ENCODE results near the gene BCL2L2. TPM values are rescaled to one million over a fixed set of nuclear protein-coding genes. Genes with fewer than 3 reads are reported as not detected.

Gene BCL2L2
- total and polyA plus RNA-seq, 2 of the 8 experiments (the other 6 are each of a cell fraction or from before 2014, with no cell fraction given), result 9.3 to 13.8 TPM

GRCh38 chr14:23324993-23325392 is 18.4 kb downstream of the BCL2L2 start:
- Histone ChIP-seq H4K8ac (ENCODE audit: extremely low read depth, insufficient read depth, low read length) (no peak overlapping the region), H3K4me1 (replicated peaks in 1 of 4; ENCODE audit: control insufficient read depth in 3 of 4, insufficient read depth in 4 of 4, low read length in 3 of 4) (peaks cover 0 to 6% (median 2%) of the 10 kb centered on the region in 4 experiments; a peak in 6 of 7 replicates), H2BK15ac (ENCODE audit: low read length) (no peak overlapping the region), H3K79me2 (ENCODE audit: control insufficient read depth in 1 of 2, insufficient read depth in 2 of 2, low read length in 2 of 2) (peaks cover 11 to 17% of the 10 kb centered on the region in 2 experiments), H3K4me2 (ENCODE audit: insufficient read depth in 1 of 2, low read depth in 2 of 2, low read length in 2 of 2) (no peak overlapping the region), H3K18ac (ENCODE audit: extremely low read depth, low read length) (no peak overlapping the region), H3K56ac (replicated peaks; ENCODE audit: insufficient read length, low read depth, low read length) (no peak overlapping the region), H2BK5ac (ENCODE audit: low read depth, low read length) (no peak overlapping the region), H2BK20ac (ENCODE audit: low read length) (no peak overlapping the region), H3K27ac (ENCODE audit: low read depth, low read length) (no peak overlapping the region), H3K14ac (ENCODE audit: insufficient read length) (no peak overlapping the region), H4K91ac (replicated peaks; ENCODE audit: insufficient read length, low read length) (no peak overlapping the region), H4K20me1 (replicated peaks in 1 of 2; ENCODE audit: control insufficient read depth in 1 of 2, insufficient read depth in 2 of 2, low read length in 2 of 2) (no peaks in the 10 kb centered on the region), H4K5ac (ENCODE audit: insufficient read length, low read depth, low read length) (no peak overlapping the region), H2AFZ (ENCODE audit: low read length) (no peak overlapping the region), H2AK5ac (ENCODE audit: low read depth, low read length) (no peak overlapping the region), H3K9ac (replicated peaks in 1 of 4; ENCODE audit: extremely low read depth in 1 of 4, low read depth in 3 of 4, low read length in 3 of 4) (no peak overlapping the region), H2BK12ac (ENCODE audit: low read depth, low read length) (no peak overlapping the region), H2BK120ac (replicated peaks; ENCODE audit: low read depth, low read length) (no peak overlapping the region), H3K27me3 (replicated peaks in 1 of 4; ENCODE audit: control insufficient read depth in 3 of 4, extremely low read depth in 1 of 4, insufficient read depth in 3 of 4, low read length in 3 of 4) (no peaks in the 10 kb centered on the region), H3K79me1 (ENCODE audit: low read depth, low read length) (peaks cover 10% of the 10 kb centered on the region; the same call in 1 of the 2 replicates), H3K9me3 (ENCODE audit: insufficient read depth in 2 of 2, low read depth in 1 of 2, low read length in 1 of 2) (no peaks in the 10 kb centered on the region), H3K36me3 (ENCODE audit: control insufficient read depth in 2 of 4, insufficient read depth in 4 of 4, low read length in 3 of 4) (peaks cover 9 to 35% (median 24%) of the 10 kb centered on the region in 4 experiments; a peak in 7 of 8 replicates), H3K4ac (replicated peaks; ENCODE audit: insufficient read length, low read depth, low read length) (no peak overlapping the region), H3K23ac (ENCODE audit: insufficient read length) (no peak overlapping the region), H3K23me2 (ENCODE audit: low read depth, low read length) (peaks cover 10% of the 10 kb centered on the region), H3K4me3 (ENCODE audit: extremely low read depth in 1 of 4, insufficient read depth in 2 of 4, low read depth in 3 of 4, low read length in 4 of 4) (no peak overlapping the region)
- ChIA-PET CTCF (ENCODE audit: partially characterized antibody) (interaction anchor here (0.7 to 3.7 kb wide), 4 partner anchors 21 to 184 kb away, joined by 3 to 27 read pairs (median 3); no protein-coding TSS in a partner anchor), POLR2A (ENCODE audit: partially characterized antibody) (interaction anchor here (0.9 to 4.0 kb wide), 2 partner anchors 21 to 22 kb away, joined by 3 to 21 read pairs; partner anchors contain the start of gene PPP1R3E)
- 97% methylated on average over 5 of the region's 7 CpGs; no CpG with 5 or more reads in 1 of the 2 experiments for WGBS, 2 experiments (ENCODE audit: extremely low coverage in 1 of 2, insufficient coverage in 1 of 2, insufficient read length in 1 of 2, insufficient replicate concordance in 2 of 2, low coverage in 1 of 2, low lambda C conversion rate in 2 of 2, missing lambda C conversion rate in 1 of 2)
- DNase-seq (ENCODE audit: low read depth in 1 of 2, low spot score in 2 of 2) (peak in 1 of 2 experiments; percentile 24), FAIRE-seq (no peak)
- TF ChIP-seq RBBP5 (IDR thresholded peaks at IDR 0.05; ENCODE audit: borderline replicate concordance, low read depth, low read length) (no peak), E2F6 (IDR thresholded peaks at IDR 0.05) (no peak), EZH2 (IDR thresholded peaks at IDR 0.05; ENCODE audit: low read depth, low read length, severe bottlenecking) (no peak), ZNF274 (IDR thresholded peaks at IDR 0.05; ENCODE audit: borderline replicate concordance, extremely low read depth, low read length) (no peak), RFX5 (IDR thresholded peaks at IDR 0.05; ENCODE audit: borderline replicate concordance, low read depth, low read length) (no peak)

Measured in H1 (cell line).